ENCODE measurements around the gene PXMP4. TPM values are rescaled to one million over a fixed set of nuclear protein-coding genes. Genes with fewer than 3 reads are reported as not detected.

Gene PXMP4
- total RNA-seq, 4 donors from 2014 or later = 1.6 to 12.0 (median 5.5) TPM

DNA sequence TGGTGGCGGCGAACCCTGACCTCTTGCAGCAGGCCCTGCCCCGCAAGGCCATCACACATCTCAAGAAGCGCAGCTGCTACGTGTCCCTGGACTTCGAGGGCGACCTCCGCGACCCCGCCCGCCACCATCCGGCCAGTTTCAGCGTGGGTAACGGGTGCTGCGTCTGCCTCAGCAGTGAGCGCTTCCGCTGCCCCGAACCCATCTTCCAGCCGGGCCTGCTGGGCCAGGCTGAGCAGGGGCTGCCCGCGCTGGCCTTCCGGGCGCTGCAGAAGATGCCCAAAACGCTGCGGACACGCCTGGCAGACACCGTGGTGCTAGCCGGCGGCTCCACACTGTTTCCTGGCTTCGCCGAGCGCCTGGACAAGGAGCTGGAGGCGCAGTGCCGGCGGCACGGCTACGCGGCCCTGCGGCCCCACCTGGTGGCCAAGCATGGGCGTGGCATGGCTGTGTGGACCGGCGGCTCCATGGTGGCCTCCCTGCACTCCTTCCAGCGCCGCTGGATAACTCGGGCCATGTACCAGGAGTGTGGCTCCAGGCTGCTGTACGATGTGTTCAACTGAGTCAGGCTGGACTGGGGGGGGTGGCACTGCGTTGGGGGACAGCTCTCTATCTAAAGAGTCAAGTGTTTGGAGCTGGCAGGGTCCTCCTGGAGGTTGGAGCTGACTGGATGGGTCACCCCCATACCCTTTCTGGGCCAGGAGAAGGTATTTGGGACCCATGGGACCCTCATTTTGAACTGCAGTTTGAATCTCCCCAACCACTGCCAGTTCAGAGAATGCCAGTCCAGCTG lies 52.2 kb downstream of the PXMP4 start:
- WGBS, 2 donors (ENCODE audit: low coverage in 1 of 2) = 14 to 16% methylated on average over 1 to 44 of the region's 47 CpGs
- H3K9me3 ChIP-seq = no peaks in the 10 kb centered on the region
- H3K4me1 ChIP-seq = peaks cover 15 to 44% (median 37%) of the 10 kb centered on the region in 4 donors
- peak; percentile 88 for DNase-seq
- no peak for TF ChIP-seq EP300 (IDR thresholded peaks at IDR 0.05; ENCODE audit: low read depth)
- TF ChIP-seq POLR2AphosphoS5 (IDR thresholded peaks at IDR 0.05) = peak in 2 of 3 donors; percentile 2 to 37
- TF ChIP-seq, protein P1, sequence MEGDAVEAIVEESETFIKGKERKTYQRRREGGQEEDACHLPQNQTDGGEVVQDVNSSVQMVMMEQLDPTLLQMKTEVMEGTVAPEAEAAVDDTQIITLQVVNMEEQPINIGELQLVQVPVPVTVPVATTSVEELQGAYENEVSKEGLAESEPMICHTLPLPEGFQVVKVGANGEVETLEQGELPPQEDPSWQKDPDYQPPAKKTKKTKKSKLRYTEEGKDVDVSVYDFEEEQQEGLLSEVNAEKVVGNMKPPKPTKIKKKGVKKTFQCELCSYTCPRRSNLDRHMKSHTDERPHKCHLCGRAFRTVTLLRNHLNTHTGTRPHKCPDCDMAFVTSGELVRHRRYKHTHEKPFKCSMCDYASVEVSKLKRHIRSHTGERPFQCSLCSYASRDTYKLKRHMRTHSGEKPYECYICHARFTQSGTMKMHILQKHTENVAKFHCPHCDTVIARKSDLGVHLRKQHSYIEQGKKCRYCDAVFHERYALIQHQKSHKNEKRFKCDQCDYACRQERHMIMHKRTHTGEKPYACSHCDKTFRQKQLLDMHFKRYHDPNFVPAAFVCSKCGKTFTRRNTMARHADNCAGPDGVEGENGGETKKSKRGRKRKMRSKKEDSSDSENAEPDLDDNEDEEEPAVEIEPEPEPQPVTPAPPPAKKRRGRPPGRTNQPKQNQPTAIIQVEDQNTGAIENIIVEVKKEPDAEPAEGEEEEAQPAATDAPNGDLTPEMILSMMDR (IDR thresholded peaks at IDR 0.05) = peak; percentile 89 to 95 (median 92)
- TF ChIP-seq POLR2A (IDR thresholded peaks at IDR 0.05) = peak; percentile 27
- peaks cover 0 to 5% (median 0%) of the 10 kb centered on the region in 4 donors for H3K36me3 ChIP-seq
- intact Hi-C loops (cut with DNase I; ENCODE audit: low total_unique reads) (no loop called here), in situ Hi-C loops (cut with MboI; ENCODE audit: low pct_ligation_motif_present in 1 of 4, low pct_unique_long_range_greater_than_20kb in 1 of 4, low sequenced_read_pairs in 3 of 4) (no loop called here)
- peak overlapping the region; percentile 10 to 68 (median 53) for H3K4me3 ChIP-seq
- no peaks in the 10 kb centered on the region for H3K27me3 ChIP-seq
- H3K27ac ChIP-seq = peak overlapping the region; percentile 91 to 99 (median 96)

DNA sequence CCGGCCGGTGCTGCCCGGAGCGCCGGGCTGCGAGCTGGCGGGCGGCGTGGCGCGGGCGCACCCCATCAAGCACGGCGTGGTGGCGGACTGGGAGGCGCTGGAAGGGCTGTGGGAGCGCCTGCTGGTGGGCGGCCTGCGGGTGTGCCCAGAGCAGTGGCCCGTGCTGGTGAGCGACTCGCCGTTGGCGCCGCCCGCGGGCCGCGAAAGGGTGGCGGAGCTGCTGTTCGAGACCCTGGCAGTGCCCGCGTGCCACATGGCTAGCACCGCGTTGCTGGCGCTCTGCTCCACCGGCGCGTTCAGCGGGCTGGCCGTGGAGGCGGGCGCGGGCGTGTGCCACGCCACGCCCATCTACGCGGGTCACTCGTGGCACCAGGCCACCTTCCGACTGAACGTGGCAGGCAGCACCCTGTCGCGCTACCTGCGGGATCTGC lies 52.9 kb downstream of the PXMP4 start:
- no peaks in the 10 kb centered on the region for H3K27me3 ChIP-seq
- peaks cover 15 to 43% (median 34%) of the 10 kb centered on the region in 4 donors for H3K4me1 ChIP-seq
- peak overlapping the region; percentile 91 to 99 (median 96) for H3K27ac ChIP-seq
- peak overlapping the region; percentile 10 to 68 (median 53) for H3K4me3 ChIP-seq
- 7% methylated on average over 31 of the region's 55 CpGs; no CpG with 5 or more reads in 1 of the 2 donors for WGBS, 2 donors (ENCODE audit: low coverage in 1 of 2)
- no peaks in the 10 kb centered on the region for H3K9me3 ChIP-seq
- peaks cover 0 to 5% (median 0%) of the 10 kb centered on the region in 4 donors for H3K36me3 ChIP-seq
- in situ Hi-C loops (cut with MboI; ENCODE audit: low pct_ligation_motif_present in 1 of 4, low pct_unique_long_range_greater_than_20kb in 1 of 4, low sequenced_read_pairs in 3 of 4) = no loop called here
- TF ChIP-seq, protein P1 (IDR thresholded peaks at IDR 0.05) = no peak
- TF ChIP-seq POLR2AphosphoS5 (IDR thresholded peaks at IDR 0.05) = peak in 1 of 3 donors; percentile 12
- DNase-seq = peak; percentile 77
- intact Hi-C loops (cut with DNase I; ENCODE audit: low total_unique reads) = no loop called here

DNA sequence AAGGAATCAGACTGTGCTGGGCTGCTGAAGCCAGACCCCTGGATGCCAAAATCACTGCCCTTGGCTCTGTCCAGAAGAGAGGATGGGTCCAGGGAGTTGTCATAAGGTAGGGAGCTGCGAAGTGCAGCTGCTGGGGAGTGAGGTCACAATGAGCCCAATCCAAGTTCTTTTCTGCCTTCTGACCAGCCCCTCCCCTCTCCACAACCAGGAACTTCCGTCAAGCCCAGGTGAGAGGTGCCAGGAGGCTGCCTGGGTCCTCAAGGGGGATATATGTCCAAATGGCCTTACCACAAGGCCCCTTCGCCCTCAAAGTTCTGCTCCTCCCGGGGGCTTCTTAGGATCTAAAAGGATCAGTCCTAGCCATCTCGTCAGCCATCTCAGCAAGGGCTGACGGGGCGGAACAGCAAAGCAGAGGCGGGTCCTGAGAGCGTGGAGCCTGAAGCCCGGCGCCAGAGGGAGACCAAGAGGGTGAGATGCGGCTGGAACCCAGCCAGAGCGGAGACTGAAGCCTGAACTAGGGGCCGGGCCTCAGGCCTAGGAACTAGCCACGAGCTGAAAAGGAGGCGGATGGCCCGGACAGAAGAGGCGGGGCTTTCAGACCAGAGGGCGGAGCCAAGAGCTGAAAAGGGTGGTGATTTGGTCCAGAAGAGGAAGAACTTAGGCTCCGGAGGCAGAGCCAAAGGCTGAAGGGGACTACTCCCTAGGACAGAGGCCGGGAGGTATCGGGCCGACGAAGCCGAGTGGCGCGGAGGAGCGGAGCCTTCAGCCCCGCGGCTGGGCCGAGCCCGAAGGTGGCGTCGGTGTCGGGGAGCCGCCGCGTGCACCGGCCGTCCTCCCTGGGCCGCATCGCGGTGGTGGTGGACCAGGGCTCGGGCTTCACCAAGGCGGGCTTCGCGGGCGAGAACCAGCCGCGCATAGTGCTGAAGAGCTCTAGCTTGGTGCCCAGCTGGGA lies 53.5 kb downstream of the PXMP4 start, which contains the start of gene ACTL10:
Gene ACTL10, plus strand, starts transcription at position 651 of the 952 bp plus-strand sequence. CDS start 555 bp downstream, outside the sequence.
- DNase-seq = peak; percentile 99
- in situ Hi-C loops (cut with MboI; ENCODE audit: low pct_ligation_motif_present in 1 of 4, low pct_unique_long_range_greater_than_20kb in 1 of 4, low sequenced_read_pairs in 3 of 4) = no loop called here
- H3K27ac ChIP-seq = peak within 1 kb of the TSS; percentile 91 to 99 (median 96)
- no peaks in the 10 kb centered on the region for H3K27me3 ChIP-seq
- H3K4me1 ChIP-seq = peaks cover 15 to 42% (median 34%) of the 10 kb centered on the region in 4 donors
- H3K36me3 ChIP-seq = peaks cover 0 to 5% (median 0%) of the 10 kb centered on the region in 4 donors
- intact Hi-C loops (cut with DNase I; ENCODE audit: low total_unique reads) = no loop called here
- H3K4me3 ChIP-seq = peak within 1 kb of the TSS; percentile 10 to 68 (median 53)
- no peaks in the 10 kb centered on the region for H3K9me3 ChIP-seq
- WGBS, 2 donors (ENCODE audit: low coverage in 1 of 2) = 0 to 1% methylated on average over 3 to 48 of the region's 50 CpGs
- TF ChIP-seq POLR2A (IDR thresholded peaks at IDR 0.05) = peak; percentile 79
- peak; percentile 84 to 96 (median 92) for TF ChIP-seq POLR2AphosphoS5 (IDR thresholded peaks at IDR 0.05)
- TF ChIP-seq EP300 (IDR thresholded peaks at IDR 0.05; ENCODE audit: low read depth) = no peak
- TF ChIP-seq, protein P1 (IDR thresholded peaks at IDR 0.05) = peak; percentile 16 to 45 (median 30)

All from transverse colon (tissue), 4 donors.